CD14-positive monocyte (primary cell): Measurements from ENCODE around the gene PATJ. TPM values are rescaled to one million over a fixed set of nuclear protein-coding genes. Genes with fewer than 3 reads are reported as not detected.

ENCODE experiments used
- DNase-seq, 3 donors: peaks; one replicate each; pipeline ENCODE4 v3.0.0-alpha.2; 2011 to 2022
- H2AFZ ChIP-seq: 2 replicates; pipeline ENCODE4 v1.6.0; 2012; ENCODE audit warnings: mild to moderate bottlenecking, low read depth, low read length, inconsistent platforms; ENCODE audit not compliant: insufficient read depth, poor library complexity, severe bottlenecking
- H3K27ac ChIP-seq, 2 donors: 1 replicate in 1 of 2; 2 replicates in 1 of 2; pipeline ENCODE4 v1.5.1; 2012 to 2013; ENCODE audit warnings: low read length in 2 of 2, control low read depth in 1 of 2, inconsistent platforms in 1 of 2, low read depth in 1 of 2, mild to moderate bottlenecking in 1 of 2
- H3K27me3 ChIP-seq, 2 donors: one replicate each; pipeline versions ENCODE4 v1.6.0 to v1.6.1; 2011 to 2013; ENCODE audit warnings: low read length in 2 of 2; ENCODE audit not compliant: control insufficient read depth in 2 of 2, insufficient read depth in 2 of 2
- H3K36me3 ChIP-seq, 2 donors: replicated peaks in 1 of 2; 1 replicate in 1 of 2; 2 replicates in 1 of 2; pipeline versions ENCODE4 v1.5.1 to v1.6.1; 2012 to 2013; ENCODE audit warnings: low read length in 2 of 2, control low read depth in 1 of 2, inconsistent platforms in 1 of 2, mild to moderate bottlenecking in 1 of 2; ENCODE audit not compliant: insufficient read depth in 2 of 2, control insufficient read depth in 1 of 2
- H3K4me1 ChIP-seq, 2 donors: 1 replicate in 1 of 2; 2 replicates in 1 of 2; pipeline versions ENCODE4 v1.5.1 to v1.6.1; 2012 to 2013; ENCODE audit warnings: low read length in 2 of 2, control low read depth in 1 of 2, inconsistent platforms in 1 of 2, mild to moderate bottlenecking in 1 of 2, moderate library complexity in 1 of 2; ENCODE audit not compliant: insufficient read depth in 2 of 2, control insufficient read depth in 1 of 2
- H3K4me2 ChIP-seq: replicated peaks from 2 replicates; pipeline ENCODE3; 2012; ENCODE audit warnings: low read length, moderate library complexity, mild to moderate bottlenecking; ENCODE audit not compliant: poor library complexity, severe bottlenecking; ENCODE audit errors: extremely low read depth
- H3K4me3 ChIP-seq, 3 experiments: fragments of 200-600 bp in 1 of 3; sonication (generic) in 1 of 3; replicated peaks in 1 of 3; 1 replicate in 2 of 3; 2 replicates in 1 of 3; pipeline ENCODE4 v1.5.1; 2011 to 2013; ENCODE audit warnings: low read length in 3 of 3, mild to moderate bottlenecking in 3 of 3, control low read depth in 2 of 3, low read depth in 2 of 3, inconsistent platforms in 1 of 3, moderate library complexity in 1 of 3
- H3K79me2 ChIP-seq: 2 replicates; pipeline ENCODE4 v1.6.0; 2012; ENCODE audit warnings: mild to moderate bottlenecking, control low read depth, inconsistent platforms, low read length, moderate library complexity; ENCODE audit not compliant: insufficient read depth
- H3K9ac ChIP-seq: 2 replicates; pipeline ENCODE4 v1.6.0; 2017; ENCODE audit warnings: low read length, mild to moderate bottlenecking; ENCODE audit not compliant: insufficient read depth, poor library complexity, severe bottlenecking
- H3K9me3 ChIP-seq, 2 donors: replicated peaks in 1 of 2; 1 replicate in 1 of 2; 2 replicates in 1 of 2; pipeline versions ENCODE4 v1.5.1 to v1.6.1; 2012 to 2013; ENCODE audit warnings: low read length in 2 of 2, control low read depth in 1 of 2; ENCODE audit not compliant: control insufficient read depth in 1 of 2, insufficient read depth in 1 of 2
- H4K20me1 ChIP-seq: 2 replicates; pipeline ENCODE4 v1.6.0; 2012; ENCODE audit warnings: mild to moderate bottlenecking, low read length, control low read depth, moderate library complexity; ENCODE audit not compliant: insufficient read depth
- H3K27ac Mint-ChIP-seq, 7 donors: one replicate each; pipeline ENCODE4 v1.8.0; 2020; ENCODE audit warnings: mild to moderate bottlenecking in 7 of 7, mixed read lengths in 7 of 7, moderate library complexity in 6 of 7, inconsistent platforms in 2 of 7
- H3K27me3 Mint-ChIP-seq, 3 donors: one replicate each; pipeline ENCODE4 v1.8.0; 2021 to 2022; ENCODE audit warnings: low read depth in 3 of 3, mild to moderate bottlenecking in 3 of 3, mixed read lengths in 3 of 3, moderate library complexity in 3 of 3, inconsistent platforms in 1 of 3
- H3K36me3 Mint-ChIP-seq, 2 donors: one replicate each; pipeline ENCODE4 v1.8.0; 2020; ENCODE audit warnings: mixed read lengths in 2 of 2, inconsistent platforms in 1 of 2, mild to moderate bottlenecking in 1 of 2
- H3K4me1 Mint-ChIP-seq: one replicate; pipeline ENCODE4 v1.8.0; 2020; ENCODE audit warnings: mild to moderate bottlenecking, mixed read lengths
- H3K4me3 Mint-ChIP-seq, 2 donors: one replicate each; pipeline ENCODE4 v1.8.0; 2020; ENCODE audit warnings: mild to moderate bottlenecking in 2 of 2, mixed read lengths in 2 of 2, moderate library complexity in 1 of 2
- H3K9me3 Mint-ChIP-seq, 7 donors: one replicate each; pipeline ENCODE4 v1.8.0; 2020 to 2022; ENCODE audit warnings: mixed read lengths in 7 of 7, mild to moderate bottlenecking in 6 of 7, moderate library complexity in 6 of 7, inconsistent platforms in 2 of 7
- CTCF ChIP-seq: fragments of 200-600 bp; IDR thresholded peaks from one replicate; pipeline ENCODE4 v1.8.0; 2022; ENCODE audit warnings: antibody characterized with exemption, mild to moderate bottlenecking
- WGBS: methylation state at CpG from one replicate; pipeline ENCODE4 v1.1.5; 2013; ENCODE audit warnings: missing lambda C conversion rate; ENCODE audit not compliant: insufficient coverage; 5-methylcytosine and 5-hydroxymethylcytosine counted together
- intact Hi-C, 2 donors: fragments of 100-400 bp; cut with micrococcal nuclease; formaldehyde crosslinking; loops; one replicate each; pipeline versions ENCODE4 v1.15.0 to v1.15.1; 2023
- polyA plus RNA-seq, 3 donors: library from polyadenylated mRNA; depleted of rRNA in 1 of 3; unstranded in 2 of 3; stranded (reverse) in 1 of 3; fragments of 300-500 nt in 2 of 3; fragments of >200 nt in 1 of 3; fragmentation: Illumina TruSeq in 2 of 3; gene quantifications; 1 replicate in 2 of 3; 2 replicates in 1 of 3; pipeline ENCODE4 v1.2.3, GENCODE V29; 2012 to 2021

PATJ gene
- polyA plus RNA-seq, 3 donors: 0.01 to 0.23 TPM; not detected in 1

GRCh38 chr1:61781151-61781550, 38.9 kb downstream of the PATJ start:
- no peak overlapping the region for H3K4me3 ChIP-seq
- H3K4me3 Mint-ChIP-seq: no peak overlapping the region
- no peaks in the 10 kb centered on the region for H4K20me1 ChIP-seq
- no peak for DNase-seq
- H3K4me2 ChIP-seq: no peak overlapping the region
- no peak overlapping the region for H3K27ac ChIP-seq
- H3K27ac Mint-ChIP-seq: no peak overlapping the region
- H3K9ac ChIP-seq: no peak overlapping the region
- H3K27me3 ChIP-seq: no peaks in the 10 kb centered on the region
- H3K9me3 ChIP-seq: no peaks in the 10 kb centered on the region
- no peaks in the 10 kb centered on the region for H3K36me3 ChIP-seq
- H2AFZ ChIP-seq: no peak overlapping the region
- H3K9me3 Mint-ChIP-seq: no peaks in the 10 kb centered on the region
- H3K27me3 Mint-ChIP-seq: peaks cover 0 to 1% (median 0%) of the 10 kb centered on the region in 3 donors
- H3K4me1 Mint-ChIP-seq: no peaks in the 10 kb centered on the region
- H3K36me3 Mint-ChIP-seq: no peaks in the 10 kb centered on the region
- no peaks in the 10 kb centered on the region for H3K4me1 ChIP-seq
- H3K79me2 ChIP-seq: no peaks in the 10 kb centered on the region
- no peak for TF ChIP-seq CTCF
- intact Hi-C loops: no loop called here

- no peak for TF ChIP-seq CTCF
- intact Hi-C loops: no loop called here
- Histone ChIP-seq H3K9ac (no peak overlapping the region), H3K4me2 (no peak overlapping the region), H2AFZ (no peak overlapping the region), H3K4me1 (no peaks in the 10 kb centered on the region), H4K20me1 (no peaks in the 10 kb centered on the region), H3K9me3 (no peaks in the 10 kb centered on the region), H3K36me3 (no peaks in the 10 kb centered on the region), H3K4me3 (no peak overlapping the region), H3K79me2 (no peaks in the 10 kb centered on the region), H3K27me3 (no peaks in the 10 kb centered on the region), H3K27ac (no peak overlapping the region)
- Mint-ChIP-seq H3K4me1 (no peaks in the 10 kb centered on the region), H3K4me3 (no peak overlapping the region), H3K9me3 (no peaks in the 10 kb centered on the region), H3K27ac (no peak overlapping the region), H3K27me3 (peaks cover 0 to 2% (median 0%) of the 10 kb centered on the region in 3 donors), H3K36me3 (no peaks in the 10 kb centered on the region)
- WGBS: no CpG with 5 or more reads among the region's 4 CpGs
- DNase-seq: no peak
Measured at GRCh38 chr1:61782771-61783170, 40.5 kb downstream of the PATJ start.
